Progenitor cell of endocrine pancreas (in vitro differentiated cells): Measurements from ENCODE around the gene TMTC1. TPM values are rescaled to one million over a fixed set of nuclear protein-coding genes. Genes with fewer than 3 reads are reported as not detected.

Experiments
- DNase-seq: peaks from one replicate; pipeline ENCODE4 v3.0.0; 2021; ENCODE audit warnings: low spot score; ENCODE audit not compliant: unreplicated experiment
- H3K27ac Mint-ChIP-seq: 2 replicates; pipeline ENCODE4 v1.8.0; 2021; ENCODE audit warnings: mild to moderate bottlenecking, moderate library complexity, mixed read lengths
- H3K27me3 Mint-ChIP-seq: 2 replicates; pipeline ENCODE4 v1.8.0; 2021; ENCODE audit warnings: mixed read lengths
- H3K36me3 Mint-ChIP-seq: 2 replicates; pipeline ENCODE4 v1.8.0; 2022; ENCODE audit warnings: mixed read lengths; ENCODE audit not compliant: insufficient read depth
- H3K4me1 Mint-ChIP-seq: 2 replicates; pipeline ENCODE4 v1.8.0; 2021; ENCODE audit warnings: low read depth, mixed read lengths
- H3K4me3 Mint-ChIP-seq: 2 replicates; pipeline ENCODE4 v1.8.0; 2021; ENCODE audit warnings: low read depth, mild to moderate bottlenecking, moderate library complexity, mixed read lengths
- H3K9me3 Mint-ChIP-seq: 2 replicates; pipeline ENCODE4 v1.8.0; 2021; ENCODE audit warnings: low read depth, mixed read lengths
- total RNA-seq: library from RNA; stranded (reverse); gene quantifications from 2 replicates; pipeline ENCODE4 v1.2.1, GENCODE V29; 2021
- TF ChIP-seq, protein P1 (sequence below): fragments of 200-600 bp; sonication (generic); IDR thresholded peaks from one replicate; pipeline ENCODE4 v1.5.0; 2021; ENCODE audit warnings: antibody characterized with exemption, mild to moderate bottlenecking; ENCODE audit not compliant: unreplicated experiment

TMTC1 gene
- total RNA-seq, 1 donor from 2014 or later = 19.2 TPM

DNA sequence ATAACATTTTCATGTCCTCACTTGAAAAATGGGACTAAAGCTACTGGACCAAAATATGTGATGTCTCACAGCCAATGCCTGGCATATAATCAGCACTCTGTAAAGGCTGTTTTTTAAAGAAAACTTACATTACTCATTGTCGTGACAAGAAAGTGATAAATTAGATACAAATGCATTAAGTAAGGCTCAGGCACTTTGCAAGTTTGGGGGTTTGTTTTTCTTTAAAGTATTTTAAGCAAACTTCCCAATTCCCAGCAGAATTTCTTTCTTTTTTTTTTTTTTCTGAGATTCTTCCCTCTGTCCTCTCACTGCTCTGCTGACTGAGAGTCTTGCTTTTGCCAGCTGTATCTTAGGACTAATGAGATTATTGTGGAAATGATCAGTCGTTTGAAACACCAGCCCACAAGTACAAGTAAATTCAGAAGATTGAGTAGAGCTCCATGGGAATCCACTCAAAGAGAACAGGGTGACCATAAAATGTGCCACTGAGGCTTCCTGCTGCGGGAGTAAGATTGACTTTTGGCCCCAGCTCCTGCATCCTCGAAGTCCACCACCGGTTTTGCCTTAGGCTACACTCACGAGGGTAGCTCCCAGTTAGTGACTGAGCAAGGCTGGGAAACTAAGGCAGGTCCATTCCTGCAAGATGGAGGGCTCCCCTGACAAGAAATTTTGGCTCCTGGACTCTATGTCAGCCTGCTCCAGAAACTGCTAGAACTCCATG lies 82.8 kb downstream of the TMTC1 start:
- H3K4me1 Mint-ChIP-seq = no peaks in the 10 kb centered on the region
- no peak for DNase-seq
- TF ChIP-seq, protein P1, sequence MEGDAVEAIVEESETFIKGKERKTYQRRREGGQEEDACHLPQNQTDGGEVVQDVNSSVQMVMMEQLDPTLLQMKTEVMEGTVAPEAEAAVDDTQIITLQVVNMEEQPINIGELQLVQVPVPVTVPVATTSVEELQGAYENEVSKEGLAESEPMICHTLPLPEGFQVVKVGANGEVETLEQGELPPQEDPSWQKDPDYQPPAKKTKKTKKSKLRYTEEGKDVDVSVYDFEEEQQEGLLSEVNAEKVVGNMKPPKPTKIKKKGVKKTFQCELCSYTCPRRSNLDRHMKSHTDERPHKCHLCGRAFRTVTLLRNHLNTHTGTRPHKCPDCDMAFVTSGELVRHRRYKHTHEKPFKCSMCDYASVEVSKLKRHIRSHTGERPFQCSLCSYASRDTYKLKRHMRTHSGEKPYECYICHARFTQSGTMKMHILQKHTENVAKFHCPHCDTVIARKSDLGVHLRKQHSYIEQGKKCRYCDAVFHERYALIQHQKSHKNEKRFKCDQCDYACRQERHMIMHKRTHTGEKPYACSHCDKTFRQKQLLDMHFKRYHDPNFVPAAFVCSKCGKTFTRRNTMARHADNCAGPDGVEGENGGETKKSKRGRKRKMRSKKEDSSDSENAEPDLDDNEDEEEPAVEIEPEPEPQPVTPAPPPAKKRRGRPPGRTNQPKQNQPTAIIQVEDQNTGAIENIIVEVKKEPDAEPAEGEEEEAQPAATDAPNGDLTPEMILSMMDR = no peak
- H3K4me3 Mint-ChIP-seq = no peak overlapping the region
- H3K9me3 Mint-ChIP-seq = no peaks in the 10 kb centered on the region
- no peaks in the 10 kb centered on the region for H3K27me3 Mint-ChIP-seq
- H3K27ac Mint-ChIP-seq = no peak overlapping the region
- H3K36me3 Mint-ChIP-seq = peaks cover 3% of the 10 kb centered on the region

DNA sequence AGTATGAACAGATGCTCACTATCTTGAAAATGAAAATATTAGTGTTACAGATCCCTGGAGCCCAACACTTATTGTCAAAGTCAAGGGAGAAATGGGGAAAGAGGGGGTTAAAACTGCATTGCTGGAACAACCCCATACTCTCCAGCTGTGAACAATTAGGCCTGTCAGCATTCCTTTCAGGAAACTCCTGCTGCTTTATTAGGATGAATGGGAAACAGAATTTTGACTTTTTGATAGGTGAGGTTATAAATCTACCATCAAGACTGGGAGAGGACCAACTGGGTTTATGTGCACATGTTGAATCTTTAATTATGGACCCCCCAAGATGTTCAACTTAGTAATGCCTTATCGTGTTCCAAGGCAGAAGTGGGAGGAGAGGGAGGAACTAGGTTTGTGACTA lies 85.0 kb downstream of the TMTC1 start:
- Mint-ChIP-seq H3K9me3 (no peaks in the 10 kb centered on the region), H3K27me3 (no peaks in the 10 kb centered on the region), H3K27ac (no peak overlapping the region), H3K4me1 (no peaks in the 10 kb centered on the region), H3K36me3 (peaks cover 3% of the 10 kb centered on the region), H3K4me3 (no peak overlapping the region)
- TF ChIP-seq, protein P1 = no peak
- no peak for DNase-seq

DNA sequence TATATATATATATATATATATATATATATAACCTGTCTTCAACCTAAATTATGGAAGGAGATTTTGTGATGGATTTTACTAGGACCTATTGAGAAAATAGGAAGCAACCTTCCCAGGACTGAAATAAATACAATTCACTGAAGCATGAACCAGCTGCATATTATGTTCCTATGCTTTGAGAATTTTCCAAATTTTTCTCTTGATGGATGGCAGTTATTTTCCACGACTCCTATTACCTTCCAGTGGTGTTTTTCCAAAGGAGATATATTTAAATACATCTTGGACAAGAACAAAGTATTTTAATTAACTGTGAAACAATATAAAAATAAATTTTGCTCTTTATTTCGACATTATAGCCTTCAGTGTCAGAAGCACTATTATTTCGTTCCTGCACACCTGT lies 87.9 kb downstream of the TMTC1 start:
- Mint-ChIP-seq H3K27me3 (no peaks in the 10 kb centered on the region), H3K4me3 (no peak overlapping the region), H3K4me1 (peaks cover 10% of the 10 kb centered on the region), H3K9me3 (no peaks in the 10 kb centered on the region), H3K36me3 (peaks cover 3% of the 10 kb centered on the region), H3K27ac (no peak overlapping the region)
- TF ChIP-seq, protein P1 = no peak
- no peak for DNase-seq

DNA sequence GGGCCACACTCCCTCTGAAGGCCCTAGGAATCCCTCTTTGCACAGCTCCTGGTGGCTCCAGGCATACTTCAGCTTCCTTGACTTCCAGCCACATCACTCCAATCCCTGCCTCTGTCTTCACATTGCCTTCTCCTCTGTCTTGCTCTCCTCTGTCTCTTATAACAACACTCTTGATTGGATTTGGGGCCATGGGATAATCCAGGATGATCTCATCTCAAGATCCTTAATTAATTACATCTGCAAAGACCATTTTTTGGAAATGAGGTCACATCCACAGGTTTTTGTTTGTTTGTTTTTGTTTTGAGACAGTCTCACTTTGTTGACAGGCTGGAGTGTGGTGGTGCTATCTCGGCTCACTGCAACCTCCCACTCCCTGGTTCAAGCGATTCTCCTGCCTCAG lies 88.7 kb downstream of the TMTC1 start:
- H3K36me3 Mint-ChIP-seq = peaks cover 2% of the 10 kb centered on the region
- DNase-seq = no peak
- no peaks in the 10 kb centered on the region for H3K27me3 Mint-ChIP-seq
- H3K4me1 Mint-ChIP-seq = peaks cover 10% of the 10 kb centered on the region
- TF ChIP-seq, protein P1 = no peak
- no peak overlapping the region for H3K4me3 Mint-ChIP-seq
- H3K9me3 Mint-ChIP-seq = no peaks in the 10 kb centered on the region
- no peak overlapping the region for H3K27ac Mint-ChIP-seq

DNA sequence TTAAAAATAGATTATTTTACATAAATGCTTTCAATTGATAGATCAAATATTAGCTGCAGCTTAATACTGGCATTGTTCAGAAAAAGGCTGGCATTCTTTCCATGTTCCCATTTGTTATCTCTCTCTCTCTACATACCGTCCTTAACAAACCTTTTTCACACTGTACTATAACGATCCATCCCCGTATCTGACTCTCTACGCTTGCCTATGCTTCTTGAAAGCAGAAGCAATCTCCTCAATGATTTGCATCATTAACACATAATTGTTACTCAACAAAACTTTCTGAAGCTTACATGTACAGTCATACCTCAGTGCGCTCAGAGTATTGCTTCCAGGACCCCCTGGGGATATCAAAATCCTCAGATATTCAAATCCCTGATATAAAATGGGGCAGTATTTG lies 89.7 kb downstream of the TMTC1 start:
- no peaks in the 10 kb centered on the region for H3K27me3 Mint-ChIP-seq
- TF ChIP-seq, protein P1 = no peak
- H3K9me3 Mint-ChIP-seq = no peaks in the 10 kb centered on the region
- H3K27ac Mint-ChIP-seq = no peak overlapping the region
- H3K4me3 Mint-ChIP-seq = no peak overlapping the region
- peaks cover 10% of the 10 kb centered on the region for H3K4me1 Mint-ChIP-seq
- DNase-seq = no peak
- peaks cover 2% of the 10 kb centered on the region for H3K36me3 Mint-ChIP-seq
